ENCODE measurements around the gene HS3ST2.

The HS3ST2 gene

DNA sequence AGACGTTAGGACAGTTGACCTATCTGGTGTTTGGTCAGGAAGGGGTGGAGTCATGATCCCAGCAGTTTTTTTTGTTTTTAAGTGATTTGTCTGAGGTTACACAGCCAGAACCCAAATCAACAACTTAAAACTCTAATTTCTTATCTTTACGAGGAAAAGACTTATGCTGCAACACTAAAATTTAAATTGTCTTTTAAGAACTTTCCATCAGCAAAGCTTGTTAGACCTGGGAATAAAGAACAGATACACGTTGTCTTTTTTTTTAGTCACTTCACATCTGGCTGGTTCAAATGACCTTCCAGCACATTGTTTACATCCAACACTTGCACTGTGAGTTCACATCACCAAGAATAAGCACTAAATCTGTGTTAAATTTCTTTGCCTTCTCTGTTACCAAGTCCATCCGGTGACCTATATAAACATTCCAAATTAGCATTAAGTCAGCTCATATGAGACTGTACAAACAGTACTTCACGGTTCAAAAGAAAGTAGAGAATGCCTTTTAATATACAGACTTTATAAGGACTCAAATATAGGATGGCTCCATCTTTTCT, 115.0 kb downstream of the HS3ST2 start:
- H3K9ac ChIP-seq (ENCODE audit: low read length), result no peak overlapping the region
- H3K36me3 ChIP-seq (ENCODE audit: low read length), result no peaks in the 10 kb centered on the region
- H2AFZ ChIP-seq (ENCODE audit: low read depth, low read length, severe bottlenecking), result no peak overlapping the region
- no peaks in the 10 kb centered on the region for H3K79me2 ChIP-seq (ENCODE audit: insufficient read depth, low read length)
- TF ChIP-seq, protein P1, sequence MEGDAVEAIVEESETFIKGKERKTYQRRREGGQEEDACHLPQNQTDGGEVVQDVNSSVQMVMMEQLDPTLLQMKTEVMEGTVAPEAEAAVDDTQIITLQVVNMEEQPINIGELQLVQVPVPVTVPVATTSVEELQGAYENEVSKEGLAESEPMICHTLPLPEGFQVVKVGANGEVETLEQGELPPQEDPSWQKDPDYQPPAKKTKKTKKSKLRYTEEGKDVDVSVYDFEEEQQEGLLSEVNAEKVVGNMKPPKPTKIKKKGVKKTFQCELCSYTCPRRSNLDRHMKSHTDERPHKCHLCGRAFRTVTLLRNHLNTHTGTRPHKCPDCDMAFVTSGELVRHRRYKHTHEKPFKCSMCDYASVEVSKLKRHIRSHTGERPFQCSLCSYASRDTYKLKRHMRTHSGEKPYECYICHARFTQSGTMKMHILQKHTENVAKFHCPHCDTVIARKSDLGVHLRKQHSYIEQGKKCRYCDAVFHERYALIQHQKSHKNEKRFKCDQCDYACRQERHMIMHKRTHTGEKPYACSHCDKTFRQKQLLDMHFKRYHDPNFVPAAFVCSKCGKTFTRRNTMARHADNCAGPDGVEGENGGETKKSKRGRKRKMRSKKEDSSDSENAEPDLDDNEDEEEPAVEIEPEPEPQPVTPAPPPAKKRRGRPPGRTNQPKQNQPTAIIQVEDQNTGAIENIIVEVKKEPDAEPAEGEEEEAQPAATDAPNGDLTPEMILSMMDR (IDR thresholded peaks at IDR 0.05; ENCODE audit: insufficient read depth, low read length, poor library complexity, severe bottlenecking), result no peak
- TF ChIP-seq EZH2phosphoT487 (conservative IDR thresholded peaks at IDR 0.05; ENCODE audit: low read length), result no peak
- no peak overlapping the region for H3K4me3 ChIP-seq (ENCODE audit: insufficient read depth, low read length, poor library complexity, severe bottlenecking)
- no peaks in the 10 kb centered on the region for H3K9me2 ChIP-seq (replicated peaks; ENCODE audit: insufficient read depth, low read length)
- H3K4me2 ChIP-seq (ENCODE audit: low read depth, low read length, poor library complexity, severe bottlenecking), result no peak overlapping the region
- H3F3A ChIP-seq (ENCODE audit: insufficient read depth), result no peaks in the 10 kb centered on the region
- no peaks in the 10 kb centered on the region for H3K9me3 ChIP-seq (ENCODE audit: insufficient read depth, low read length)
- no peaks in the 10 kb centered on the region for H4K20me1 ChIP-seq (ENCODE audit: low read depth, low read length)
- H3K27ac ChIP-seq (ENCODE audit: low read depth, low read length), result no peak overlapping the region
- no peaks in the 10 kb centered on the region; the same call in 1 of the 2 replicates for H3K27me3 ChIP-seq (ENCODE audit: low read length)

- Histone ChIP-seq H3K79me2 (ENCODE audit: insufficient read depth, low read length) (no peaks in the 10 kb centered on the region), H3K9me2 (replicated peaks; ENCODE audit: insufficient read depth, low read length) (no peaks in the 10 kb centered on the region), H3F3A (ENCODE audit: insufficient read depth) (no peaks in the 10 kb centered on the region), H3K27ac (ENCODE audit: low read depth, low read length) (no peak overlapping the region), H3K9ac (ENCODE audit: low read length) (no peak overlapping the region), H3K9me3 (ENCODE audit: insufficient read depth, low read length) (no peaks in the 10 kb centered on the region), H4K20me1 (ENCODE audit: low read depth, low read length) (no peaks in the 10 kb centered on the region), H3K27me3 (ENCODE audit: low read length) (no peaks in the 10 kb centered on the region; the same call in 1 of the 2 replicates), H2AFZ (ENCODE audit: low read depth, low read length, severe bottlenecking) (no peak overlapping the region), H3K36me3 (ENCODE audit: low read length) (no peaks in the 10 kb centered on the region), H3K4me3 (ENCODE audit: insufficient read depth, low read length, poor library complexity, severe bottlenecking) (no peak overlapping the region), H3K4me2 (ENCODE audit: low read depth, low read length, poor library complexity, severe bottlenecking) (no peak overlapping the region)
- TF ChIP-seq, protein P1 (IDR thresholded peaks at IDR 0.05; ENCODE audit: insufficient read depth, low read length, poor library complexity, severe bottlenecking), result no peak
These were observed 115.5 kb downstream of the HS3ST2 start for GRCh38 chr16:22929461-22929860.

- Histone ChIP-seq H3K27ac (ENCODE audit: low read depth, low read length) (no peak overlapping the region), H3K79me2 (ENCODE audit: insufficient read depth, low read length) (no peaks in the 10 kb centered on the region), H3K9ac (ENCODE audit: low read length) (no peak overlapping the region), H3K36me3 (ENCODE audit: low read length) (no peaks in the 10 kb centered on the region), H3K9me2 (replicated peaks; ENCODE audit: insufficient read depth, low read length) (no peaks in the 10 kb centered on the region), H4K20me1 (ENCODE audit: low read depth, low read length) (no peaks in the 10 kb centered on the region), H2AFZ (ENCODE audit: low read depth, low read length, severe bottlenecking) (no peak overlapping the region), H3K4me2 (ENCODE audit: low read depth, low read length, poor library complexity, severe bottlenecking) (no peak overlapping the region), H3F3A (ENCODE audit: insufficient read depth) (no peaks in the 10 kb centered on the region), H3K4me3 (ENCODE audit: insufficient read depth, low read length, poor library complexity, severe bottlenecking) (no peak overlapping the region), H3K9me3 (ENCODE audit: insufficient read depth, low read length) (no peaks in the 10 kb centered on the region), H3K27me3 (ENCODE audit: low read length) (no peaks in the 10 kb centered on the region; the same call in 1 of the 2 replicates)
- TF ChIP-seq, protein P1 (IDR thresholded peaks at IDR 0.05; ENCODE audit: insufficient read depth, low read length, poor library complexity, severe bottlenecking), result no peak
- 0 out of 2 replicates have a peak, but pooled peaks have one; percentile 73 for TF ChIP-seq EZH2phosphoT487 (conservative IDR thresholded peaks at IDR 0.05; ENCODE audit: low read length)
These were observed 118.2 kb downstream of the HS3ST2 start for GRCh38 chr16:22932032-22932771.
